ENCODE results near the gene EIF4B.

The EIF4B gene

GRCh38 chr12:53004178-53004577, 2.1 kb upstream of the EIF4B start:
- Histone ChIP-seq H4K20me1 (ENCODE audit: insufficient read depth, low read length) (no peaks in the 10 kb centered on the region), H3K9me2 (ENCODE audit: low read depth, low read length) (no peaks in the 10 kb centered on the region), H3K36me3 (ENCODE audit: insufficient read depth, low read length) (peaks cover 23% of the 10 kb centered on the region), H3K27ac (ENCODE audit: low read depth, low read length, poor library complexity, severe bottlenecking) (no peak overlapping the region), H3K79me2 (ENCODE audit: insufficient read depth, low read length) (peaks cover 28% of the 10 kb centered on the region), H3K9me3 (ENCODE audit: low read length) (no peaks in the 10 kb centered on the region), H3F3A (ENCODE audit: insufficient read depth, low read length) (no peaks in the 10 kb centered on the region), H3K4me2 (ENCODE audit: low read length) (no peak overlapping the region), H3K9ac (ENCODE audit: low read length) (no peak overlapping the region), H3K4me3 (ENCODE audit: low read depth, low read length, poor library complexity, severe bottlenecking) (no peak overlapping the region), H3K4me1 (ENCODE audit: insufficient read depth, low read length, severe bottlenecking) (peaks cover 30% of the 10 kb centered on the region), H3K27me3 (ENCODE audit: insufficient read depth, low read length) (no peaks in the 10 kb centered on the region), H2AFZ (ENCODE audit: low read length) (no peak overlapping the region)
- TF ChIP-seq, protein P1, sequence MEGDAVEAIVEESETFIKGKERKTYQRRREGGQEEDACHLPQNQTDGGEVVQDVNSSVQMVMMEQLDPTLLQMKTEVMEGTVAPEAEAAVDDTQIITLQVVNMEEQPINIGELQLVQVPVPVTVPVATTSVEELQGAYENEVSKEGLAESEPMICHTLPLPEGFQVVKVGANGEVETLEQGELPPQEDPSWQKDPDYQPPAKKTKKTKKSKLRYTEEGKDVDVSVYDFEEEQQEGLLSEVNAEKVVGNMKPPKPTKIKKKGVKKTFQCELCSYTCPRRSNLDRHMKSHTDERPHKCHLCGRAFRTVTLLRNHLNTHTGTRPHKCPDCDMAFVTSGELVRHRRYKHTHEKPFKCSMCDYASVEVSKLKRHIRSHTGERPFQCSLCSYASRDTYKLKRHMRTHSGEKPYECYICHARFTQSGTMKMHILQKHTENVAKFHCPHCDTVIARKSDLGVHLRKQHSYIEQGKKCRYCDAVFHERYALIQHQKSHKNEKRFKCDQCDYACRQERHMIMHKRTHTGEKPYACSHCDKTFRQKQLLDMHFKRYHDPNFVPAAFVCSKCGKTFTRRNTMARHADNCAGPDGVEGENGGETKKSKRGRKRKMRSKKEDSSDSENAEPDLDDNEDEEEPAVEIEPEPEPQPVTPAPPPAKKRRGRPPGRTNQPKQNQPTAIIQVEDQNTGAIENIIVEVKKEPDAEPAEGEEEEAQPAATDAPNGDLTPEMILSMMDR (IDR thresholded peaks at IDR 0.05; ENCODE audit: low read length): no peak
- no peak for TF ChIP-seq EZH2 (IDR thresholded peaks at IDR 0.05; ENCODE audit: borderline replicate concordance, low read length)

- Histone ChIP-seq H2AFZ (ENCODE audit: low read length) (no peak overlapping the region), H3F3A (ENCODE audit: insufficient read depth, low read length) (no peaks in the 10 kb centered on the region), H3K79me2 (ENCODE audit: insufficient read depth, low read length) (peaks cover 32% of the 10 kb centered on the region), H3K9me2 (ENCODE audit: low read depth, low read length) (no peaks in the 10 kb centered on the region), H3K36me3 (ENCODE audit: insufficient read depth, low read length) (peaks cover 27% of the 10 kb centered on the region), H3K9ac (ENCODE audit: low read length) (peak overlapping the region; percentile 93), H3K4me1 (ENCODE audit: insufficient read depth, low read length, severe bottlenecking) (peaks cover 34% of the 10 kb centered on the region), H3K27me3 (ENCODE audit: insufficient read depth, low read length) (no peaks in the 10 kb centered on the region), H3K27ac (ENCODE audit: low read depth, low read length, poor library complexity, severe bottlenecking) (no peak overlapping the region), H3K9me3 (ENCODE audit: low read length) (no peaks in the 10 kb centered on the region), H4K20me1 (ENCODE audit: insufficient read depth, low read length) (no peaks in the 10 kb centered on the region), H3K4me3 (ENCODE audit: low read depth, low read length, poor library complexity, severe bottlenecking) (peak overlapping the region; percentile 99), H3K4me2 (ENCODE audit: low read length) (0 out of 2 replicates have a peak overlapping the region, but pooled peaks have one; percentile 73)
- TF ChIP-seq EZH2 (IDR thresholded peaks at IDR 0.05; ENCODE audit: borderline replicate concordance, low read length): no peak
- TF ChIP-seq, protein P1 (IDR thresholded peaks at IDR 0.05; ENCODE audit: low read length): no peak
Measured at GRCh38 chr12:53004582-53004981, 1.7 kb upstream of the EIF4B start.

- H4K20me1 ChIP-seq (ENCODE audit: insufficient read depth, low read length): no peaks in the 10 kb centered on the region
- no peak overlapping the region for H2AFZ ChIP-seq (ENCODE audit: low read length)
- H3K9ac ChIP-seq (ENCODE audit: low read length): peak overlapping the region; percentile 93
- TF ChIP-seq, protein P1 (IDR thresholded peaks at IDR 0.05; ENCODE audit: low read length): no peak
- no peak for TF ChIP-seq EZH2 (IDR thresholded peaks at IDR 0.05; ENCODE audit: borderline replicate concordance, low read length)
- H3K36me3 ChIP-seq (ENCODE audit: insufficient read depth, low read length): peaks cover 36% of the 10 kb centered on the region
- H3K4me2 ChIP-seq (ENCODE audit: low read length): peak overlapping the region; percentile 73
- no peaks in the 10 kb centered on the region for H3F3A ChIP-seq (ENCODE audit: insufficient read depth, low read length)
- H3K9me3 ChIP-seq (ENCODE audit: low read length): no peaks in the 10 kb centered on the region
- H3K4me1 ChIP-seq (ENCODE audit: insufficient read depth, low read length, severe bottlenecking): peaks cover 42% of the 10 kb centered on the region
- peak overlapping the region; percentile 24 for H3K27ac ChIP-seq (ENCODE audit: low read depth, low read length, poor library complexity, severe bottlenecking)
- peak overlapping the region; percentile 99 for H3K4me3 ChIP-seq (ENCODE audit: low read depth, low read length, poor library complexity, severe bottlenecking)
- no peaks in the 10 kb centered on the region for H3K27me3 ChIP-seq (ENCODE audit: insufficient read depth, low read length)
- peaks cover 41% of the 10 kb centered on the region for H3K79me2 ChIP-seq (ENCODE audit: insufficient read depth, low read length)
- H3K9me2 ChIP-seq (ENCODE audit: low read depth, low read length): no peaks in the 10 kb centered on the region
Measured at GRCh38 chr12:53005215-53005985, 856 bp upstream of the EIF4B start.
